Effector memory CD4-positive, alpha-beta T cell (primary cell): ENCODE results near the gene GALNT2.

Source experiments
- DNase-seq, 3 donors: peaks; one replicate each; pipeline ENCODE4 v3.0.0-alpha.2; 2020
- H3K27ac ChIP-seq: 2 replicates; pipeline ENCODE4 v1.7.0; 2013; ENCODE audit warnings: mild to moderate bottlenecking, low read length, moderate library complexity; ENCODE audit not compliant: insufficient read depth, poor library complexity, severe bottlenecking
- H3K27me3 ChIP-seq: replicated peaks from 2 replicates; pipeline ENCODE4 v1.7.0; 2013; ENCODE audit warnings: mild to moderate bottlenecking, low read length; ENCODE audit not compliant: insufficient read depth, control insufficient read depth, poor library complexity, severe bottlenecking
- H3K36me3 ChIP-seq: 2 replicates; pipeline ENCODE4 v1.7.0; 2013; ENCODE audit warnings: mild to moderate bottlenecking, low read length, moderate library complexity; ENCODE audit not compliant: control insufficient read depth, insufficient read depth
- H3K4me1 ChIP-seq: 2 replicates; pipeline ENCODE4 v1.7.0; 2013; ENCODE audit warnings: low read length, mild to moderate bottlenecking; ENCODE audit not compliant: control insufficient read depth, insufficient read depth, poor library complexity, severe bottlenecking
- H3K4me3 ChIP-seq: 2 replicates; pipeline ENCODE4 v1.7.0; 2013; ENCODE audit warnings: low read length, low read depth, mild to moderate bottlenecking; ENCODE audit not compliant: insufficient read depth, poor library complexity, severe bottlenecking
- H3K9me3 ChIP-seq: 2 replicates; pipeline ENCODE4 v1.7.0; 2013; ENCODE audit warnings: mild to moderate bottlenecking, low read length, moderate library complexity; ENCODE audit not compliant: control insufficient read depth

GALNT2 gene

DNA sequence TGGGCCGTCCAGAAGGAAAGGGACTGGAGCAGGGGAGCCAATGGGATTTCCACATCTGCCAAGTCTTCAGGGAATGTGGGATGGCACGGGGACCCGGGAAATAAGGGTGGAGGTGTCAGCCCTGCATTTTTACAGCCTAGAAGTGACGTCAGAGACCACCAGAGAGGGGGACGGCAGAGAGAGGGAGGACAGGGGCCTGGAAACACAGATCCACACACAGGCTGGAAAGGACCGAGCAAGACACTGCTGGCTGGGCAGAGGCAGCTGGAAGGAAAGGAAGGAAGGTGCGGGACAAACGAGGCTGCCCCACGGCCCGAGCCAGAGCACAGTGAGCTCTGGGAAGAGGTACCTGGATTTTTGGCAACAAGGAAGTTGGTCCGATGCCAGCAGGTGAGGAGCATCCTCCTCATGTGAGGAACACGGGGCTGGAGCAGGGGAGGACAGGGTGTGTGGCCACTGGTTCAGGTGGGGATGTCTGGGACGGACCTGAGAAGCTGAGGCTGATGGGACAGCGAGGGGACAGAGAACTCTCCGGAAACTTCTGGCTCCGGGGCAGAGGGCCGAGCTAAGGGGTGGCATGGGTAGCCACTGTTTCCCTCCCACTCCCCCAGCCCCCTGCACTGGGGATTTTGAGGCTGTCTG lies 220.8 kb downstream of the GALNT2 start:
- DNase-seq = no peak
- no peaks in the 10 kb centered on the region for H3K4me1 ChIP-seq
- H3K27me3 ChIP-seq = no peaks in the 10 kb centered on the region
- H3K4me3 ChIP-seq = no peak overlapping the region
- no peaks in the 10 kb centered on the region for H3K36me3 ChIP-seq
- no peak overlapping the region for H3K27ac ChIP-seq
- H3K9me3 ChIP-seq = no peaks in the 10 kb centered on the region

DNA sequence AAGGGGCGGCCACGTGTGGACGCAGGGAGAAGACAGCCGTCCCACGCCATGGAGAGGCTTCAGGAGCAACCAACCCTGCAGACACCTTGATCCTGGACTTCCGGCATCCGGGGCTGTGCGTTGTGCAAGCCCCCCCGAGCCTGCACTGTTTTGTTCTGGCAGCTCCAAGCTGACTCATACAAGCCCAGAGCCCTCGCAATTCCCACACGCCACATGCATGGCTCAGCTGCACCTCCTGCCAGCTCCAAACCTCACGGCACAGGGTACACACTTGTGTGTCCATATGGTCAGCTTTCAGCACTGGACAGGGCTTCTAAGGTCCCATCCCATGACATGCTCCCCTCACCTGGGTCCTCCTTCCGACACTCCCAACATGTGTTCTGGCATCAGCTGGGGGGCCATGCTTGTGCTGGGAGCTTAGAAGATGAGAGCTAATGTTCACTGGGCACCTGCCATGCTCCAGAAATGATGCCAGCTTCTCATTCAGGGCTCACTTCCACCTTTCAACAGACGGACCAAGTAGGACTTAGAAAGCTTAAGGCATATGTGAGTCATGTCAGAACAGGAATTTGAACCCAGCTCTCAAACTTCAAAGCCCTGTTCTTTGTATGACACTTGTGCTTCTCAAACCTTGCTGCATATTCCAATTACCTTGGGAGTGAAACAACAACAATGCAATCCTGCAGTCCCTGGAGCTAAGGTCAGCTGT lies 221.8 kb downstream of the GALNT2 start:
- Histone ChIP-seq H3K27me3 (no peaks in the 10 kb centered on the region), H3K9me3 (no peaks in the 10 kb centered on the region), H3K4me3 (no peak overlapping the region), H3K4me1 (no peaks in the 10 kb centered on the region), H3K27ac (no peak overlapping the region), H3K36me3 (no peaks in the 10 kb centered on the region)
- no peak for DNase-seq

DNA sequence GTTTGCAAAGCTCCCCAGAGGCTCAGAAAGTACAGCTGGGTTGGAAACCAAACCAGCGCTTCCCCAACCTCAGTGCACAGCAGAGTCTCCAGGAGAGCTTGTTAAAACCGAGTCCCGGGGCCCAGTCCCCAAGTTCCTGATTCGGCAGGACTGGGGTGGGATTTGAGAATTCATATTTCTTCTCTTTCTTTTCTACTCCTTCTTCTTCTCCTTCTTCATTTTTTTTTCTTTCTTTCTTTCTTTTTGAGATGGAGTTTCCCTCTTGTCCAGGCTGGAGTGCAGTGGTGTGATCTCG lies 222.3 kb downstream of the GALNT2 start:
- Histone ChIP-seq H3K9me3 (no peaks in the 10 kb centered on the region), H3K27ac (no peak overlapping the region), H3K36me3 (no peaks in the 10 kb centered on the region), H3K27me3 (no peaks in the 10 kb centered on the region), H3K4me3 (no peak overlapping the region), H3K4me1 (no peaks in the 10 kb centered on the region)
- DNase-seq = no peak

DNA sequence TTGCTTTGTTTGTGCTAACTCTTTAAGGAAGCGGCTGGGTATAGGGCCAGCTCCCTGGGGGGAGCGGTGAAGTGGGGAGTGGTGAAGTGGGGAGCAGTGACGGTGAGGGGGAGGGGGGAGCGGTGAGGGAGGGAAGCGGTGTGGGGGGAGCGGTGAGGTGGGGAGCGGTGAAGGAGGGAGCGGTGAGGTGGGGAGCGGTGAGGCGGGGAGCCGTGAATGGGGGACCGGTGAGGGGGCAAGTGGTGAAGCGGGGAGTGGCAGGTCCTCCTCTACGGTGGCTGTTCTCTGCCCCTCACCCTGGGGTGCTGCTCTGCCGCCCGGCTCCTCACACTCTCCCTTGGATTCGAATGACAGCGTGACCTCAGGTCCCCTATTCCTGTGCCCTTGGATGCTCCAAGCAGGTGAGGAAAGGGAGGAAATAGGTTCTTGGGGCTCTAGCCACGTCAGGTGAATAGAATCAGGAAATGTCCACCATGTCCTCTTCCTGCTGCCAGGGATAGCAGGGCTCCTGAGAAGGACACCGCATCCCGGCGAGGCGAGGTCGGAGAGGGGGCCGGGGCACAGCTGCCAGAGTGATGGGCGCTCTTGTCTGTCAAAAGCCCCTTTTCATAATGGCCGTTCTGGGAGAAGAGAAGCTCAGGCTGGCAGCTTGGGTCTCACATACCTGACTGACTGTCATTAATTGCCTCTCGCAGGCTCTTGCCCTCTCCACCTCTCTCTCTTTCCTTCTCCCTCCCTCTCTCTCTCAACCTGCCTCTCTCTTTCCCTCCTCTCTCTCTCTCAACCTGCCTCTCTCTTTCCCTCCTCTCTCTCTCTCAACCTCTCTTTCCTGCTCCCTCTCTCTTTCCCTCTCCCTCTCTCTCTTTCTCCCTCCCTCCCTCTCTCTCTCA lies 224.9 kb downstream of the GALNT2 start:
- Histone ChIP-seq H3K4me3 (no peak overlapping the region), H3K9me3 (no peaks in the 10 kb centered on the region), H3K27me3 (peaks cover 3% of the 10 kb centered on the region), H3K36me3 (no peaks in the 10 kb centered on the region), H3K4me1 (no peaks in the 10 kb centered on the region), H3K27ac (no peak overlapping the region)
- DNase-seq = no peak

DNA sequence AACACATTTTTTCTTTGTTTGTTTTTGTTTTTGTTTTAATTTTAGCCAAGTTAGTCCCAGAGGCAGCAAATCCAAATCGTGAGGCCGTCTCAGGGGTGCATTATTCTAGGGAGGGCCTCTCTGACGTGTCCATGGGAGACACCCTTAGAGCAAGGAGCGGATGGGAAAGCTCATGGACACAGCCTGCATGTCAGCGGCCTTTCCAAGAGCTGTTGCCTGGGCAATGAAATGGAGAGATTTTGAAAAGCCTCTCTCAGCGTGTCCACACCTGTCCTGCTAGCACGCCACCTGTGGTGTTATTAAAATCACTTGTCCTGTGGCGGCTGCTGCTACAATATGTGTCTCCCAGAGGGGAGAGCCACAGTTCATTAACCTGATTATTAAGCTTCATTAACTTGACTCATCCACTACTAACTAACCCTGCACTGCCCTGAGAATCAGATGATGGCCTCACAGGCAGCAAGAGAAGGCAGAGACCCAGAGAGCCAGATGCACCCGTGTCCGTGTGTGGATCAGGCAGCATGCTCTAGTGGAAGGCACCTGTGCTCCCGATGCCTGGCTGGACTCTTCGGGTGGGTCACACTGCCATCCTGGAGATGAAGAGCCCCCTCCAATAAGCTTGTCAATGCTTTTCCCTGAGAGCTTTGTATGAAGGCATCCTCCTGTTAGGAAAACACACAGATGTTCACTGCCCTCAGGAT lies 225.8 kb downstream of the GALNT2 start:
- Histone ChIP-seq H3K9me3 (no peaks in the 10 kb centered on the region), H3K4me1 (no peaks in the 10 kb centered on the region), H3K4me3 (no peak overlapping the region), H3K27me3 (peaks cover 3% of the 10 kb centered on the region), H3K36me3 (no peaks in the 10 kb centered on the region), H3K27ac (no peak overlapping the region)
- no peak for DNase-seq

DNA sequence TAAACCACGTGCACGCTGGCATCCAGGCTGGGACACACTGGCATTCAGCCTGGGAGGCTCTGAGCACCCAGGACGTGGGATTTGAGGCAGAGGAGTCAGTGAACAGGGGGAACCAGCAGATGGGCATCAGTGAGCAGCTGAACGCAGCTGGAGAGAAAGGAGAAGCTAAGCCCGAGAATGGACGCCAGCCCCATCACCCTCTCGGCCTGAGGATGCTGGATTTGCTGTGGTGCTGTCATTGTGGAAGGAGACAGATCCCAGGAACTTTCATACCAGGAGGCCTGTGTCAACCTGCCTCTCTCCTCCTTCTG lies 226.3 kb downstream of the GALNT2 start:
- H3K27ac ChIP-seq = no peak overlapping the region
- peaks cover 3% of the 10 kb centered on the region for H3K27me3 ChIP-seq
- no peaks in the 10 kb centered on the region for H3K4me1 ChIP-seq
- H3K9me3 ChIP-seq = no peaks in the 10 kb centered on the region
- H3K4me3 ChIP-seq = no peak overlapping the region
- DNase-seq = no peak
- H3K36me3 ChIP-seq = no peaks in the 10 kb centered on the region

DNA sequence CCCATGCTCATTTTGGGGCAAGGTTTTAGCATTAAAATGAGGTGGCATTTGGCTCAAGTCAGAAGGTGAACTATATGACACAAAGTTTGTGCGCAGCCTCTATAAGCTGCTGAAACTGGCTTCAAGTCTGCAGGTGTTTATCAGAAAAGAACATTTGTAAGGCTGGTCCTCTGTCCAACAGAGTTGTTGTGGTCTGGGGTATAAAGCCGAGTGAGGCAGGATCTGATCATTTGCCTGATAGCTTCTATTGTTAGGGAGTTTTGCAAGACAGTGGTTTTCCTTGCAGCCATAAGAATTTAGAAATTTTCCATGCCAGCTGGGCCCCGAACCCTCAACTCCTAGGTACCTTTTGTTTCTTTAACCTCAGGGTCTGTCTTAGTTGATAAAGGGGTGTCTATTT lies 228.3 kb downstream of the GALNT2 start:
- Histone ChIP-seq H3K36me3 (no peaks in the 10 kb centered on the region), H3K4me1 (no peaks in the 10 kb centered on the region), H3K9me3 (no peaks in the 10 kb centered on the region), H3K4me3 (no peak overlapping the region), H3K27me3 (peaks cover 3% of the 10 kb centered on the region), H3K27ac (no peak overlapping the region)
- DNase-seq = no peak

DNA sequence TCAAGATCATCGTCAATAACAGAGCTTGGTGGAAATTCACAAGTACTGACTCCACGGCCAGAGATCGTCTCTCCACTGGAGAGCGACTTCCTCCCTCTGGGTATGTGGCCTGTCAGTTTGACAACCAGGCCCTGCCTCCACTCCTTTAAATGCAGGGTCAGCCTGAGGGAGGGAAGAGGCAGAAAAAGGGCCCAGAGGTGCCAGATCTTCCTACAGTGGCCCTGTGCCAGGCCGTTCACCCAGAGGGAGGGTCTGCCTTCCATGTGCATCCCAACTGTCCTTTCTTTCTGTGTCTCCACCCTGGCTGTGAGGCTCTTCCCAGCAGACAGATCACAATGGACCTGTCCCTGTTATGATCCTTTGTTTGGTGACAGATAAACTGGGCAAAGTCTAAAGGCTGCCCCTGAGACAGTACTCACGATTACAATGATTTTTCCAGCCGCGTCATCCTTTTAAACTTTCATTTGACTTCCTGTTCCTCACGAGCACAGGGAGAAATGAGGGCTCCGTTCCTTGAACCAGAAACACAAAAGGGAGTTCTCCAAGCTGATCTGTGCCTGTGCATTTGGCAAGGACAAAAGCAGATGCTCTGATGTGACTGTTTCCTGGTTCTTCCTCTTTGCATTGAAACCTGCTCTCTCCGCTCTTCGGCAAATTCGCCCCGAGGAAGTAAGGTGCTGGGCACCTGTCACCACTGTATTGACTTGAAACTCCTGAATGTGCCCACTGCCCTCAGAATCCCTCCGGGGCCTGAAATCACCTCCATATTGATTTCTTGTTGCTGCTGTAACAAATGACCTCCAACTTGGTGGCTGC lies 232.4 kb downstream of the GALNT2 start:
- DNase-seq = no peak
- Histone ChIP-seq H3K36me3 (no peaks in the 10 kb centered on the region), H3K4me1 (no peaks in the 10 kb centered on the region), H3K4me3 (no peak overlapping the region), H3K9me3 (no peaks in the 10 kb centered on the region), H3K27ac (no peak overlapping the region), H3K27me3 (peaks cover 3% of the 10 kb centered on the region)

DNA sequence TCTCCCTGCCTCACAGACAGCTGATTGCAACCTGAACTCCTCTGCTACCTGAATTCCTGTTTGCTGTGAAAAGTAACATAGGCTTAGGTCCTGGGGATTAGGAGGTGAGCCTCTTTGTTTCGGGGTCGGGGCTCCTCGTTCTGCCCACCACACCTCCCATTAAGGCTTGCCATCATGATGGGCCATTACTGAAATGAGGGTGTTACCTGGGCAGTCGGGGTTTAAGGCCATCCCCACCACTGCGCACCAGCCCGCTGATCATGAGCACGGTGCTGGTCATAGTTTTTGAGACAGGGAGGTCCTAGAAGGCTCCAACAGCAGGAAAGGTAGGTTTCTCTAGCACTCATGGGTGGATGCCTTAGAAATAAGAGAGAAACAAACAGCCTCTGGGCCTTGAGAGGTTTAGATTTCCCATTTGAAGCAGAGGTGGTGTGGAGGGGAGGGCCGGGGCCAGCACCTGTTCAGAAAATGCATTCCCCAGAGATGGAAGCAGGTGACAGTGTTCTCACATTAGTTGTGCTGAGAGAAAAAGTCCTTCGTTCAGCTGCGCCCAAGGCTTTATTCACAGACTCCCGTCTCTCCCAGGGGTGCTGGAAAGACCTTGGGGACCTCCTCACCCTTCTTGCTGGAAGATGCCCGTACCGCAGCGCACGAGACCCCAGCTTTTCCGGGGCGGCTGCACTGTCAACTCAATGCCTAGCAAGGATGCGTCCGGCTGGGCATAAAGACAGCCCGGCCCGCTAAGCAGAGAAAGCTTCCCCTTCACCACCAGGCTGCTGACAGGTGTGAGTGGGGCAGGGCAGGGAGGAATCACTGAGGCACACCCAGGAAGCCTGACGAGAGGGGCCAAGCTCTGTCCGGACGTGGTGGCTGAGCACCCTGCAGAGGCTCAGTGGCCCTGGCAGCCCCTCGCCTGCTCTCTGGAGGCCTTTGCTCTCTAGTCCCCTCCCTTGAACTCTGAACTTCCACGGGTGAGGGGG lies 233.6 kb downstream of the GALNT2 start:
- Histone ChIP-seq H3K4me1 (no peaks in the 10 kb centered on the region), H3K27ac (no peak overlapping the region), H3K4me3 (no peak overlapping the region), H3K36me3 (no peaks in the 10 kb centered on the region), H3K9me3 (no peaks in the 10 kb centered on the region), H3K27me3 (peaks cover 3% of the 10 kb centered on the region)
- DNase-seq = no peak
